ENCODE data around the gene ENPP6. TPM values are rescaled to one million over a fixed set of nuclear protein-coding genes. Genes with fewer than 3 reads are reported as not detected.

The ENPP6 gene
- total and polyA plus RNA-seq, 2 donors (not counting 1 experiment from before 2014, with no cell fraction given), result 0.01 TPM; not detected in 1

DNA sequence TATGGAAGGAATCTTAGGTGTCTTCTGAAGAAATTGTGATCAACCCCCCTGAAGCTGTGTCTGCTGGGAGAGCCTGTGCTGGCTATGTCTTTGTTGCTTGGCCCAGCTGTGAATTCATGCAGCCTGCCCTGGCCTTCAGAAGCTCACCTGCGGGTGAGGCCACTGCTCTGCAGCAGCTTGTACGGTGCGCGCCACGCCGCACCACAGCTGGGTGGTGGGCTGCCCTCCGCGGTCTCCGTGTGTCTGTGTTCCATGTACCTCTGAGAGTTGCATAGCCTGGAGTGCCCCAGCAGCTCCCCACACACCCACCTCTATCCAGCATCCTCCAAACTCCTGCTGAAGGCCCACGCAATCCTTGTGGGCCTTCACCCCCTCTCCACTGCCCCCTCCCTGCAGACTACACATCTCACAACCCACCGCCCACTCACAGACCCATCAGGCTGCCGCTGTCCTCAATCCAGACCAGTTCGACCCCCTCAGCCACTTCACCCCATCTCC lies 65.6 kb downstream of the ENPP6 start:
- Histone ChIP-seq H3K9me3 (ENCODE audit: control extremely low read depth in 1 of 3, control insufficient read depth in 2 of 3, insufficient read depth in 1 of 3, low read length in 2 of 3) (no peaks in the 10 kb centered on the region), H3K4me3 (ENCODE audit: control extremely low read depth in 1 of 5, extremely low read depth in 1 of 5, insufficient read depth in 1 of 5, low read depth in 2 of 5, low read length in 4 of 5) (no peak overlapping the region), H3K27ac (ENCODE audit: low read length in 2 of 2) (no peak overlapping the region), H3K4me1 (ENCODE audit: control insufficient read depth in 2 of 2, insufficient read depth in 2 of 2, low read length in 2 of 2) (no peaks in the 10 kb centered on the region), H2AFZ (ENCODE audit: insufficient read depth, low read depth, low read length, poor library complexity, severe bottlenecking) (no peak overlapping the region), H3K36me3 (replicated peaks in 1 of 2; ENCODE audit: control extremely low read depth in 1 of 2, control insufficient read depth in 1 of 2, extremely low read depth in 1 of 2, insufficient read depth in 2 of 2, low read length in 1 of 2) (no peaks in the 10 kb centered on the region), H3K27me3 (replicated peaks in 1 of 4; ENCODE audit: control extremely low read depth in 1 of 4, control insufficient read depth in 3 of 4, insufficient read depth in 4 of 4, low read length in 3 of 4) (no peaks in the 10 kb centered on the region), H3K79me2 (ENCODE audit: control insufficient read depth, insufficient read depth, low read length) (no peaks in the 10 kb centered on the region), H3K9ac (ENCODE audit: low read length) (no peak overlapping the region), H4K20me1 (ENCODE audit: control insufficient read depth, insufficient read depth, low read length, poor library complexity, severe bottlenecking) (no peaks in the 10 kb centered on the region), H3K4me2 (replicated peaks; ENCODE audit: low read depth, low read length, poor library complexity, severe bottlenecking) (no peak overlapping the region)
- ATAC-seq (ENCODE audit: low read depth), result no peak
- ChIA-PET CTCF (no interaction called here), POLR2A (no interaction called here)
- intact Hi-C loops (cut with micrococcal nuclease), result no loop called here
- TF ChIP-seq, protein P1, sequence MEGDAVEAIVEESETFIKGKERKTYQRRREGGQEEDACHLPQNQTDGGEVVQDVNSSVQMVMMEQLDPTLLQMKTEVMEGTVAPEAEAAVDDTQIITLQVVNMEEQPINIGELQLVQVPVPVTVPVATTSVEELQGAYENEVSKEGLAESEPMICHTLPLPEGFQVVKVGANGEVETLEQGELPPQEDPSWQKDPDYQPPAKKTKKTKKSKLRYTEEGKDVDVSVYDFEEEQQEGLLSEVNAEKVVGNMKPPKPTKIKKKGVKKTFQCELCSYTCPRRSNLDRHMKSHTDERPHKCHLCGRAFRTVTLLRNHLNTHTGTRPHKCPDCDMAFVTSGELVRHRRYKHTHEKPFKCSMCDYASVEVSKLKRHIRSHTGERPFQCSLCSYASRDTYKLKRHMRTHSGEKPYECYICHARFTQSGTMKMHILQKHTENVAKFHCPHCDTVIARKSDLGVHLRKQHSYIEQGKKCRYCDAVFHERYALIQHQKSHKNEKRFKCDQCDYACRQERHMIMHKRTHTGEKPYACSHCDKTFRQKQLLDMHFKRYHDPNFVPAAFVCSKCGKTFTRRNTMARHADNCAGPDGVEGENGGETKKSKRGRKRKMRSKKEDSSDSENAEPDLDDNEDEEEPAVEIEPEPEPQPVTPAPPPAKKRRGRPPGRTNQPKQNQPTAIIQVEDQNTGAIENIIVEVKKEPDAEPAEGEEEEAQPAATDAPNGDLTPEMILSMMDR (IDR thresholded peaks at IDR 0.05), result no peak
- TF ChIP-seq EZH2 (IDR thresholded peaks at IDR 0.05; ENCODE audit: borderline replicate concordance, insufficient read depth, low read depth, low read length, poor library complexity, severe bottlenecking), result no peak
- H3K27me3 Mint-ChIP-seq, result peaks cover 24% of the 10 kb centered on the region
- no peak for DNase-seq
- H3K9me3 Mint-ChIP-seq (ENCODE audit: insufficient read depth), result no peaks in the 10 kb centered on the region
- 86% methylated on average over 13 of the region's 13 CpGs for WGBS (ENCODE audit: insufficient coverage)
- no peak overlapping the region for H3K27ac Mint-ChIP-seq
- no peak overlapping the region for H3K4me3 Mint-ChIP-seq
- no peaks in the 10 kb centered on the region for H3K4me1 Mint-ChIP-seq

DNA sequence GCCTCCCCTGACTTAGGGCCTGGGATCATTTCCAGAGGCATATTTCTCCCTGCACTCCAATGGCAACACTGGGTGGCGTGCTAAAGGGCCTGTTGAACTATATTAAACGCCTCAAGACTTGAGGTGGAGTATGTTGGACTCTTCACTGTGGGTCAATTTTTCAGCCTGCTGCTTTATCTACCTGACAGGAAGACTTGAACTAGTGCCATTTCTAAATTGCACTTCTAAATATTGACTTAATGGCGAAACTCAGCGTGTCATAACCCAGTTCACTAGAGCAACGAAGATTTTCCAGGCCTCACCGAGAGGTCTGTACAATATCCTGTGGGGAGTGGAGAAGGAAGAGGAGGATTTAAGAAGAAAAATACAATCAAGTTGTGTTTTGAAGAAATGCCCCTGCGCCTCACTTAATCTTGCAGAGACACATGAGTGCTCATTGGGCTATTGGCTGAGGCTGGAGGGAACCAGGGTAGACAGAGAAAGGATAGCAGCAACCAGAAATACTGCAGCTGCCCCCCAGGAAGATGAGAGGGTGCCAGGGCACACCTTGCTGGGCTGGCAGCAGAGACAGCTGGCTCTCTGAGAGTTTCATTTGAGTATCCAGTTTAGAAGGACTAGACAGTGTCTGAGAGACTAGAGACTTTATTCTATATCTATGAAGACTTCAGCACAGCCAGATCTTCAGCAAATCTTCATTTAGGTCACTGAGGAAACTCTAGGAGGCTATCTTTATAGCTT lies 67.4 kb downstream of the ENPP6 start:
- POLR2A ChIA-PET, result no interaction called here
- no peak overlapping the region for H3K27ac ChIP-seq (ENCODE audit: low read length in 2 of 2)
- no peak for ATAC-seq (ENCODE audit: low read depth)
- H4K20me1 ChIP-seq (ENCODE audit: control insufficient read depth, insufficient read depth, low read length, poor library complexity, severe bottlenecking), result no peaks in the 10 kb centered on the region
- H3K27me3 ChIP-seq (replicated peaks in 1 of 4; ENCODE audit: control extremely low read depth in 1 of 4, control insufficient read depth in 3 of 4, insufficient read depth in 4 of 4, low read length in 3 of 4), result no peaks in the 10 kb centered on the region
- no peak overlapping the region for H3K27ac Mint-ChIP-seq
- no peak overlapping the region for H2AFZ ChIP-seq (ENCODE audit: insufficient read depth, low read depth, low read length, poor library complexity, severe bottlenecking)
- no peak overlapping the region for H3K4me2 ChIP-seq (replicated peaks; ENCODE audit: low read depth, low read length, poor library complexity, severe bottlenecking)
- no peak overlapping the region for H3K4me3 ChIP-seq (ENCODE audit: control extremely low read depth in 1 of 5, extremely low read depth in 1 of 5, insufficient read depth in 1 of 5, low read depth in 2 of 5, low read length in 4 of 5)
- no peak for DNase-seq
- intact Hi-C loops (cut with micrococcal nuclease), result no loop called here
- no peaks in the 10 kb centered on the region for H3K36me3 ChIP-seq (replicated peaks in 1 of 2; ENCODE audit: control extremely low read depth in 1 of 2, control insufficient read depth in 1 of 2, extremely low read depth in 1 of 2, insufficient read depth in 2 of 2, low read length in 1 of 2)
- no peak overlapping the region for H3K9ac ChIP-seq (ENCODE audit: low read length)
- H3K79me2 ChIP-seq (ENCODE audit: control insufficient read depth, insufficient read depth, low read length), result no peaks in the 10 kb centered on the region
- no peaks in the 10 kb centered on the region for H3K4me1 Mint-ChIP-seq
- TF ChIP-seq EZH2 (IDR thresholded peaks at IDR 0.05; ENCODE audit: borderline replicate concordance, insufficient read depth, low read depth, low read length, poor library complexity, severe bottlenecking), result no peak
- TF ChIP-seq, protein P1 (IDR thresholded peaks at IDR 0.05), result no peak
- H3K27me3 Mint-ChIP-seq, result peaks cover 24% of the 10 kb centered on the region
- no peak overlapping the region for H3K4me3 Mint-ChIP-seq
- CTCF ChIA-PET, result no interaction called here
- no peaks in the 10 kb centered on the region for H3K9me3 Mint-ChIP-seq (ENCODE audit: insufficient read depth)
- 95% methylated on average over 4 of the region's 7 CpGs for WGBS (ENCODE audit: insufficient coverage)
- no peaks in the 10 kb centered on the region for H3K9me3 ChIP-seq (ENCODE audit: control extremely low read depth in 1 of 3, control insufficient read depth in 2 of 3, insufficient read depth in 1 of 3, low read length in 2 of 3)
- H3K4me1 ChIP-seq (ENCODE audit: control insufficient read depth in 2 of 2, insufficient read depth in 2 of 2, low read length in 2 of 2), result no peaks in the 10 kb centered on the region
